ENCODE results near the gene RNU6-1.

RNU6-1 gene

DNA sequence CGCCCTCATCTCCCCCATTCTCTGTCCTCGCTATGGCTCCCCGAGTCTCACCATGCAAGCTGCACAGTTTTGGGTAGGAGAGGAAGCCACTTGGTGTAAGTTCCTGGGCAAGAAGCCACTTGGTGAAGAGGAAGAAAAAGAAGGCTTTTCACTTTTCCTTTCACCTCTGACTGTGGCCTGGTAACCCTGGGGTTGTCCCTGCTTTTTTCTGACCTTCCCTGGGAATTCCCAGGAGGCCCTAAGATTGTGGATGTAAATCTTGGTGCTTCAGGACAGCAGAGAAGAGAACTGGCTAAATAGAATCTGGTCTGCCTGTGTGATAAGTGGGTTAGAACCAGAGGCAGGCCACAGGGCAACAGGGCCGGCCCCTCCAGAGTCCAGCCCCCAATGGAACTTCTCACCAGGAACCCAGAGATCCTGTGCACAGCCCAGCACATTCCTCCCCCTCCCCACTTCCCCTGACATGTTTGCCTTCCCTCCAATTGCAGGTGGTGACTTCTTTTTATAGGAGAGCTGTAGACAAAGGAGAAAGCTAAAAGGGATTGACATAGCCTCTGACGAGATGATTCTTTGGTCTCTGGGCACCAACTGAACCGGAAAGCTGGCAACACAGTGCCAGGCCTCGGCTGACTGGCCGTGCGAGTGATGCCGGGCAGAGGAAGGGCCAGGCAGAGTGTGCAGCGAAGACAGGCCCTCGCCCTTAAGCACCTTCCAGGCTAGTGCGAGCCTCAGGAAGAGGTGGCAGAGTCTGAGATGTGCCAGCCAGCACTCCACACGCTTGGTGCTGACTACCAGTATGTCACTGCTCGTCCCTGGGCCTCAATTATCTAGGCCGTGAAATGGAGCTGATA is 34.0 kb downstream of the RNU6-1 start:
- H3K27ac ChIP-seq (ENCODE audit: extremely low read depth, low read depth, low read length), result no peak overlapping the region
- POLR2A ChIA-PET, result interaction anchor here (1.1 kb wide), 1 partner anchor 264 kb away, joined by 3 read pairs; the partner anchor contains the start of gene MAP2K5
- H3K36me3 ChIP-seq (ENCODE audit: control insufficient read depth in 2 of 2, insufficient read depth in 1 of 2, low read length in 2 of 2), result no peaks in the 10 kb centered on the region
- no peak for TF ChIP-seq SETDB1 (IDR thresholded peaks at IDR 0.05; ENCODE audit: insufficient read length, low read length)
- TF ChIP-seq ZBTB20 (tag by site-specific recombination; IDR thresholded peaks at IDR 0.05), result no peak
- no peak for TF ChIP-seq SALL2 (tag by site-specific recombination; IDR thresholded peaks at IDR 0.05; ENCODE audit: borderline replicate concordance)
- TF ChIP-seq, protein P1, sequence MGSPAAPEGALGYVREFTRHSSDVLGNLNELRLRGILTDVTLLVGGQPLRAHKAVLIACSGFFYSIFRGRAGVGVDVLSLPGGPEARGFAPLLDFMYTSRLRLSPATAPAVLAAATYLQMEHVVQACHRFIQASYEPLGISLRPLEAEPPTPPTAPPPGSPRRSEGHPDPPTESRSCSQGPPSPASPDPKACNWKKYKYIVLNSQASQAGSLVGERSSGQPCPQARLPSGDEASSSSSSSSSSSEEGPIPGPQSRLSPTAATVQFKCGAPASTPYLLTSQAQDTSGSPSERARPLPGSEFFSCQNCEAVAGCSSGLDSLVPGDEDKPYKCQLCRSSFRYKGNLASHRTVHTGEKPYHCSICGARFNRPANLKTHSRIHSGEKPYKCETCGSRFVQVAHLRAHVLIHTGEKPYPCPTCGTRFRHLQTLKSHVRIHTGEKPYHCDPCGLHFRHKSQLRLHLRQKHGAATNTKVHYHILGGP (tag by site-specific recombination; IDR thresholded peaks at IDR 0.05), result no peak
- no peak for TF ChIP-seq ZNF558 (tag by site-specific recombination; IDR thresholded peaks at IDR 0.05)
- no peak for TF ChIP-seq GFI1B (tag by site-specific recombination; IDR thresholded peaks at IDR 0.05)
- TF ChIP-seq ZNF677 (tag by site-specific recombination; IDR thresholded peaks at IDR 0.05), result no peak
- no peak for TF ChIP-seq ZNF530 (tag by site-specific recombination; IDR thresholded peaks at IDR 0.05; ENCODE audit: low read depth)
- no peak for TF ChIP-seq ZNF830 (tag by site-specific recombination; IDR thresholded peaks at IDR 0.05; ENCODE audit: low read depth)
- no peak for TF ChIP-seq IKZF3 (tag by site-specific recombination; IDR thresholded peaks at IDR 0.05)
- no peak for TF ChIP-seq ZNF2 (tag by site-specific recombination; IDR thresholded peaks at IDR 0.05)
- TF ChIP-seq ZNF292 (tag by site-specific recombination; IDR thresholded peaks at IDR 0.05; ENCODE audit: borderline replicate concordance, low read depth), result no peak
- TF ChIP-seq HOXC10 (CRISPR knock-in tag; IDR thresholded peaks at IDR 0.05), result no peak
- no peak for TF ChIP-seq ZNF112 (tag by site-specific recombination; IDR thresholded peaks at IDR 0.05)
- no peak for TF ChIP-seq OVOL3 (tag by site-specific recombination; IDR thresholded peaks at IDR 0.05)
- no peak for TF ChIP-seq MEIS1 (CRISPR knock-in tag; IDR thresholded peaks at IDR 0.05; ENCODE audit: borderline replicate concordance)
- H3K9me3 ChIP-seq (ENCODE audit: control insufficient read depth, insufficient read depth, low read depth, low read length), result no peaks in the 10 kb centered on the region
- H3K4me3 ChIP-seq (ENCODE audit: low read depth, low read length), result no peak overlapping the region
- H3K4me1 ChIP-seq (ENCODE audit: control insufficient read depth, insufficient read depth, low read length), result no peaks in the 10 kb centered on the region
- CTCF ChIA-PET, result no interaction called here

DNA sequence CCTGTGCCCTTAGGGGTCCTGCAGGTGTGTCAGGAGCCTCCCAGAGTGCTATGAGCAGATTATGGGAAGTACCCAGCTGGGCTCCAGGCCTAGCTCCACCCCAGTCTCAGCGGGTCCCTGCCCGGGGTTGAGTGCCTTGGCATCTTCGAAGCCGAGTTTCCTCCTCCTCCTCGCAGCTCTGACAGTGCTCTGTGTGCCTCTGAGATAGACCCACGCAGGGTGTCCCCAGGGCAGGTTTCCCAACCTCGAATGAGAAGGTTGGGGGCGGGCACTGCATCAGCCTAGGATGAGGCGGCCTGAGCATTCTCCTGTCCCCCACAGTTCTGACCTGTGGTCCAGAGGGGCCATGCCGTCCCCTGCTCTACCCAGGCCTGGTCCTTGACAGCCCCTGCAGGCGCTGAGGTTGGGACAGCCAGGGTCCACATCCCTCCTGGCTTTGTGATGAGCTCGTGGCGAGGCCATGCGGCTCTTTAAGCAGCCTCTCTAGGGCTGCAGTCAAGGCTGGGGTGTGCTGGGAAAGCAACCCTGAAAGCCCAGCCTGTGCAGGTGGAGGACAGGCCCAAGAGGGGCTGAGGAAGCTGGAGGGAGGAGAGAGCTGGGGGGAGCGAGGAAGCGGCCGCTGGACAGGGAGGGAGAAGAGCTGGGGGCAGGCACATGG is 34.7 kb downstream of the RNU6-1 start:
- peak; percentile 84 for TF ChIP-seq ZIC2 (tag by site-specific recombination; IDR thresholded peaks at IDR 0.05)
- no peak for TF ChIP-seq RBAK (tag by site-specific recombination; IDR thresholded peaks at IDR 0.05)
- Histone ChIP-seq H3K4me3 (ENCODE audit: low read depth, low read length) (no peak overlapping the region), H3K27ac (ENCODE audit: extremely low read depth, low read depth, low read length) (no peak overlapping the region), H3K36me3 (ENCODE audit: control insufficient read depth in 2 of 2, insufficient read depth in 1 of 2, low read length in 2 of 2) (no peaks in the 10 kb centered on the region), H3K4me1 (ENCODE audit: control insufficient read depth, insufficient read depth, low read length) (no peaks in the 10 kb centered on the region), H3K9me3 (ENCODE audit: control insufficient read depth, insufficient read depth, low read depth, low read length) (no peaks in the 10 kb centered on the region)
- ChIA-PET POLR2A (interaction anchor here (1.1 kb wide), 1 partner anchor 263 kb away, joined by 3 read pairs; the partner anchor contains the start of gene MAP2K5), CTCF (interaction anchor here (0.5 kb wide), 1 partner anchor 893 kb away, joined by 4 read pairs; no protein-coding TSS in a partner anchor)

DNA sequence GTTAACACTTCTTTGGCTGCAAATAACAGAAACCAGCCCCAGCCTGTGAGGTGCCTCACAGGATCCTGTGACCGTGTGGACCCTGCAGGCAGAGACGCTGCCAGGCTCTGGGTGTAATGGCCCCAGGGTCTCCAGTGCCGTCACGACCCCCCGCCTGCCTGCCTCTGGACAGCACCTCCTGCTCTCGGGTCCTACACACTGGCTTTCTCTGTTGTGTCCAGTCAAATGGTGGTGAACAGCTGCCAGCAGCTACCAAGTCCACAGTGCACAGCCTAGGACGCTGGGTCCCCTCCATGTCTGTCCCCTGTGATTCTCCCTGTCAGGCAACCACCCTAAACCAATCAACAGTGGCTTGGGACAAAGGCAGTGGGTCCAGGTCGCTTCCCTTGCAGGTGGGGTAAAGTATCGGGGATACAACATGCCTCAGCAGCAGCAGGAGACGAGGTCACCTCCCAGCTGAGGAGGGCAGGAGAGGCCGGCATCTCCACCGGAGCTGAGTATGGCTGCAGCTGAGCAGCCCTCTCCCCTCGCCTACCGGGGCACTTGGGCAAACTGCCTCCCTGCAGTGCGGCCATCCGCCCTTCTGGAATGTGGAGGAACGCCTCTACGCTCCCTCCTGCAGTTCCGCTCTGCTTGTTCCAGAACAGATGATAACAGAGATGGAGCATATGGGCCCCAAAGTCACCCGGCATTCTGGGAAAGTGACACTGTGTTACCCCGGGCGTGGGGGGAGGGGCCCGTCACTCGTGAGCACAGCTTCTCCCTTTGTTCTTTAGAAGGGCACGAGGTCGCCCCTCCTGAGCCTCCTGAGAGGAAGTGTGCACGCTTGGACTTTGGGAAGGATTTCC is 35.6 kb downstream of the RNU6-1 start:
- no peaks in the 10 kb centered on the region for H3K4me1 ChIP-seq (ENCODE audit: control insufficient read depth, insufficient read depth, low read length)
- no peak overlapping the region for H3K27ac ChIP-seq (ENCODE audit: extremely low read depth, low read depth, low read length)
- no peak overlapping the region for H3K4me3 ChIP-seq (ENCODE audit: low read depth, low read length)
- ChIA-PET CTCF (no interaction called here), POLR2A (no interaction called here)
- no peaks in the 10 kb centered on the region for H3K9me3 ChIP-seq (ENCODE audit: control insufficient read depth, insufficient read depth, low read depth, low read length)
- peak; percentile 69; the same call in 1 of the 2 replicates for TF ChIP-seq ZNF140 (tag by site-specific recombination; IDR thresholded peaks at IDR 0.05)
- peak; percentile 26; the same call in 1 of the 2 replicates for TF ChIP-seq ZNF341 (tag by site-specific recombination; IDR thresholded peaks at IDR 0.05; ENCODE audit: low read depth)
- peak; percentile 72 for TF ChIP-seq ZIC2 (tag by site-specific recombination; IDR thresholded peaks at IDR 0.05)
- no peak for TF ChIP-seq ZNF785 (tag by site-specific recombination; IDR thresholded peaks at IDR 0.05)
- TF ChIP-seq ZNF600 (tag by site-specific recombination; IDR thresholded peaks at IDR 0.05), result peak; percentile 88
- TF ChIP-seq, protein P2, sequence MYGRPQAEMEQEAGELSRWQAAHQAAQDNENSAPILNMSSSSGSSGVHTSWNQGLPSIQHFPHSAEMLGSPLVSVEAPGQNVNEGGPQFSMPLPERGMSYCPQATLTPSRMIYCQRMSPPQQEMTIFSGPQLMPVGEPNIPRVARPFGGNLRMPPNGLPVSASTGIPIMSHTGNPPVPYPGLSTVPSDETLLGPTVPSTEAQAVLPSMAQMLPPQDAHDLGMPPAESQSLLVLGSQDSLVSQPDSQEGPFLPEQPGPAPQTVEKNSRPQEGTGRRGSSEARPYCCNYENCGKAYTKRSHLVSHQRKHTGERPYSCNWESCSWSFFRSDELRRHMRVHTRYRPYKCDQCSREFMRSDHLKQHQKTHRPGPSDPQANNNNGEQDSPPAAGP (tag by site-specific recombination; IDR thresholded peaks at IDR 0.05), result peak; percentile 91
- TF ChIP-seq ZNF211 (tag by site-specific recombination; IDR thresholded peaks at IDR 0.05; ENCODE audit: low read depth), result no peak
- no peaks in the 10 kb centered on the region for H3K36me3 ChIP-seq (ENCODE audit: control insufficient read depth in 2 of 2, insufficient read depth in 1 of 2, low read length in 2 of 2)

Data from HEK293 (cell line).